Hematopoietic multipotent progenitor cell treated with erythropoietin and hydrocortisone succinate and interleukin-3 and kit ligand, for 8 days (in vitro differentiated cells): Measurements from ENCODE around the gene PAPPA.

Experiments
- DNase-seq: peaks from one replicate; pipeline ENCODE4 v3.0.0-alpha.2; 2015

Gene PAPPA

GRCh38 chr9:116391306-116391900, 237.8 kb downstream of the PAPPA start:
- no peak for DNase-seq

DNA sequence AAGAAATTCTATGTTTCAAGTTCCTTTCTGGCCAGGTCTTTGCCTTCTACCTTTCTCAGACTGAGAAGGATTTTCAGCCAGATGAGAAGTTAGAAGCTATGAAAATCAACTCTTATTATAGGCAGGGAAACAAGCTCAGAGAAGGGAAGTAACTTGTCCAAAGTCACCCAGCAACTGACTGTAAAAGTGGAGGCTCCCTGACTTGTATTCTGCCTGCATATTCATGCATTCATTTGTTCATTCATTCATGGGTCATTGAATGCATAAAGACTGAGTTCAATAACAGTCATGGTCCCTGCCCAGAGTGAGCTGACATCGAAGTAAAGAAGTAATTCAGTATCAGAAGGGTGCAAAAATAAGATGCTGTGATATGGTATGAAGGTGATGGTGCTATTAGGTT, 239.6 kb downstream of the PAPPA start:
- no peak for DNase-seq

DNA sequence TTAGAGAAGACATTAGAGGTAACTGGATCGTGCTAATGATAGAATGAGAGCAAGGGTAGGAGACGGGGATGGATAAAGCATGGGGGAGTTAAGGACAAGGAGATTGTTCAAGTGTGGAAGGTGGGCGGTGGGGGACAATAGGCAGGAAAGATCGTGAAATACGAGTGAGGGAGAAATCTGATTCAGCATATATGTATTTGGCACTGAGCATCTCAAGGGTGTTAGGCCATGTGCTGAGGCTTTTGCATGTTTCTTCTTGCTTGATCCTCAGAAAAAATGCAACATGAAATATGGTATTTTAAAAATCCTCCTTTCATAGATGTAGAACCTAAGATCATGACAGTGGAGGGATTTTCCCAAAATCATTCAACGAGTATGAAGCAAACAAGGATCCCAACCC, 240.5 kb downstream of the PAPPA start:
- no peak for DNase-seq

DNA sequence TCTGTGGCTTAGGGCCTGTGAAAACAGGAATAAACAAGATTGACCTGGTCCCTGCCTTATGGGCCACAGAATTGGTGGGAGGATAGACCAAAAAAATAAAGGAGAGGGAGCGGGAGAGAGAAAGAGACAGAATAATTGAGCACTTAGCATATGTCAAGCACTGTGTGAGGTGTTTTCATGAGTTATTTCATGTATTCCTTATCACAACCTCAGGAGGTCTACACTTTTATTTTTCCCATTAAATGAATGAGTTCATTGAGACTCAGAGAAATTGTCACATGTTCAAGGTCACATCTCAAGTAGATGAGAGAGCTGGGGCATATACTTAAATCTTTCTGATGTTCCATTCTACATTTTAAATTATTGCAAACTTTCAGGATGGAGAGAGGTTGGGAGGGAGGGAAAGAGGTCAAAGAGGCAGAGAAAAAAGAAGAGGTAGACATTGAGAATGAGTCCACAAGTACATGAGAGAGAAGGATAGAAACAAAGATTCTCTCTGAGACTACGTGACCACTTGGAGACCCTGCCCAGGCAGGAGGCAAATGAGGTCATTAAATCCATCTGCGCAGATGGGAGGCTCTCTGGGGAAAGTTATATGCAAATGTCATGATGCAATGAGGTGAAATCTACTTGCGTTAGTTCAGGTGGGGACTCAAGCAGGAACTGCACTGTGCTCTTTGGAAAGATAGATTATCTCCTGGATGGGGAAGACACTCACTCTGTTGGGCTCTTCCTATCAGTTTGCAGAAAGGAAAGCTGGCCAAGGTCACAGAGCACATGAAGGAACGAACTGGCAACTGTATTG, 241.5 kb downstream of the PAPPA start:
- DNase-seq = no peak

DNA sequence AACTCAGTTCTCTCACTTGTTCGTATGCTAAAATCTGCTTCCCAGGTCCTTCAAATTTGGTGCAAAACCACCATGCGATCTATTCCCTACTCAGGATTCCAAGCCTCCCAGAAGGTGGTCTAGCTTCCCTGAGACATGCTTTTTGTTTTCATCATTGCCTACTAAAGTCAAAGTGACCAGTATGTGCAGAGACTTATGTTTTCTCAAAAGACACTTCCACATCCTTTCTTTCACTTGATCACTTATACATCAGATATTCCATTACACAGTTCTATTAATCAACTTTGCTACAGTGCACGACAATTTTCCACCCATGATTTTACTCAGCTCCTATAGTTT, 242.1 kb downstream of the PAPPA start:
- no peak for DNase-seq

DNA sequence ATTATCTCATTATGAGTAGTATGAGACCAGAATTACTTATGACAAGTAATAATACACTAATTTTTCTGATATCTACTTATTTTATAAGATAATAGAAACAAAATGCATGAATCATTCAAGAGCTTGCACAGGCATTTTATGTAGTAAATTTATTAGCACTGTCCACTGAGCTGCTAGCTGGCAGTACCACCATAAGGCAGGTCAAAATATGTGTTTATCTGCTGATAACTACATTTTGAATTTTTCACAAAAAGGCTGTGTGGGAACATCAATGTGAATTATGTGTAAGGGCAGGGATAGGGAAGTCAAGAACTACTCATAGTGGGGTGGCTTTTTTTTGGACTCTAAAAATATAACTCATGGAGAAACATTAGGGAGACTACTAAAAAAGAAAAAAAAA, 249.6 kb downstream of the PAPPA start:
- no peak for DNase-seq

DNA sequence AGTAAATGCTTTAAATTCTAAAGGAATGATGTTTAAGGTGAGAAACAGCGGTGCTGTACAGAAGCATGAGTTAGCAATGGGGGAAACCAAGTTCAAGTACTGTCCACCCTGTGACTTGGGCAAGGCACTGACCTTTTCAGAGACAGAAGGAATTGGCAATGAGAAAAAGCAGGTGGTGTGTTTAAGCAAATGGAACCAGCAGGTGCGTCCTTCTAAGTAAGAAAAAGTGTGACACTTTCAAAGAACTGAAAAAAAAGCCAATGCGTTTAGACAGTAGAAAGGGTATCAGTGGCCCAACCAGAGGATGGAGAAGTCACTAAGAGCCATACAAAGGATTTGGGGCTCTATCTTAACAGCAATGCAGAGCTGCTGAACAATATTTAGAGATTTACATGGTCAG, 250.6 kb downstream of the PAPPA start:
- DNase-seq = no peak

- DNase-seq = no peak
These were observed 251.7 kb downstream of the PAPPA start for GRCh38 chr9:116405321-116405720.

DNA sequence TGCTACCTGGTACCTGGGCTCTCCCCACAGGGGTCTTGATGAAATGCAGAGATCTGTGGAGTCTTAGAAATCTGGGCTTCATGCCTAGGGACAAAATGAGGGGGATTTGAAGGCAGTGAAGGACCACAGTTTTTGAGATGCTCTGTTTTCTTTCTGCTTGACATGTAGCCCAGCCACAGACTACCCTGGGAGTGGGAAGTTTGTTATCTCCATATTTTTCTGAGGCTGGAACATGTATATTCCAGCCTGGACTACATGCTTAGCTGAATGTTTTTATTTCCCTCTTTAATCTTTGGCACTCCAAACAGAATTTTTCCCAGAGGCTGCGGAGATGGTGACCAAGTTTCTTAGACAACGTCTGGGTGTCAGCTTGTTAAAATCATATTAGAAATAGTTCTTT, 252.9 kb downstream of the PAPPA start:
- no peak for DNase-seq

- no peak for DNase-seq
These were observed 255.5 kb downstream of the PAPPA start for GRCh38 chr9:116409129-116409528.

DNA sequence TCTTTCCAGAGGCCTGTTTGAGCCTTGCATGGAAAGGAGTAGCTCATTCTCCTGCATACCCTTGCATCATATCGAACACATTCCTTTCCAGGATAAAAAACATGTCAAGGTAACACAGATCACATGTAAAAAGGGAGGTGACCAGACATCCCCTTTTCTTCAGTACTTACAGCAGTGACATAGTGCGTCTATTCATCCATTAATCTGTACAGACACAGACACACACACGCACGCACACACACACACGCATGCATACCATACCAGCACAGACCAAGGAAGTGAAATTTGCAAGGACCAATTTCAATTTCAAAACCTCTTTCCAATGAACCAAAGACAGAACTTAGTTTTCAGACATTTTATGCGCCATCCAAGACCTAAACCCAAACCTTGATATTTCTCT, 256.0 kb downstream of the PAPPA start:
- DNase-seq = no peak

DNA sequence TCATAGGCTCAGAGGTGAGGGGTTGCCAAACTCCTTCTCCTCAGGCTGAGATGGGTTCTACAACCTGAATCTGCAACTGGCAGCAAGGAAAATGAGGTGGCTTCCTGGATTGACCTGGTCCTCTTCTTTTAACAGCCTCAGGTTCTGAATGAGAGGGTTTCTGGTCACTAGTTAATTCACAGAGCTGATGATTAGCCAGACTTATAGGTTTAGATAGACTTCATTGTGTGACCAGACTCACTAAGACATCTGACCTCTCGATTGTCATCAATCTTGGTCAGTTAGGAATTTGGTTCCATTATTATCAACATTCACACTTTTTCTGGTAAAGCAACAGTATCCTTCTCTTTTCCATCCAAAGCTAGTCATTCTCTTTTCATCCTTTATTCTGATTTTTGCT, 257.9 kb downstream of the PAPPA start:
- DNase-seq = no peak

DNA sequence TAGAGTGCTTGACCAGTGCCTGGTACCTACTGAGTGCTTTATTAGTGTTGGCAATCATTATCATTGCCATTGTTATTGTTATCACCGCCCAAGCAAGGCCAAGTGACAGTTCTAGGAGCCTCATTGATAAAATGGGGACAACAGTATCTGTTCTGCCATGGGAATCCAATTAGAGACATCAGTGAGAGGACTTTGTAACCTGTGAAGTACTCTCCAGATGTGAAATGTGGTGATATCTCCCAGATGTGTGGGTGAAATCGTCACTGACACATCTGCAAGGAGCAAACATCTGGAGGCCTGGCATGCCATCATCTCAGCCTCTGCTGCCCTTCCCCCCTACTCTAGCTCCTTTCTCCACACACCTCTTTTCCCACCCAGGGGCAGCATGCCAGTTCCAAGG, 260.8 kb downstream of the PAPPA start:
- peak; percentile 16 for DNase-seq

DNA sequence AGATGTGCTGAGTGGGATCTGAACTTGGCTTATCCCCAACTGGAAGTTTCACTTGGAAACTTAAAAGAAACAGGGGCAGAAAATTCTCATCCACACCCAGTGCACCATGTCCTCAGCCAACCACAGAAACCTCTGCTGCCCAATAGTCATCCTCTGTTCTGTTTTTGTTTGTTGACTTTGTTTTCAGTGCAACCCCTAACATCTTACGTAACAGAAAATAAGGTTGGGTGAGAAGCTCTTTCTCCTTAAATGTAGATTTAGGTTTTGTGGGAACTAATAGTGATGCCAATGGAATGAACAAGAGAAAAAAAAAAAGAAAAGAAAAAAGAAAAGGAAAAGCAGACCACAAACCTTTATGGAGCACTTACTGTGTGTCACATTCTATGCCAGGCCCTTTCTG, 262.8 kb downstream of the PAPPA start:
- no peak for DNase-seq

DNA sequence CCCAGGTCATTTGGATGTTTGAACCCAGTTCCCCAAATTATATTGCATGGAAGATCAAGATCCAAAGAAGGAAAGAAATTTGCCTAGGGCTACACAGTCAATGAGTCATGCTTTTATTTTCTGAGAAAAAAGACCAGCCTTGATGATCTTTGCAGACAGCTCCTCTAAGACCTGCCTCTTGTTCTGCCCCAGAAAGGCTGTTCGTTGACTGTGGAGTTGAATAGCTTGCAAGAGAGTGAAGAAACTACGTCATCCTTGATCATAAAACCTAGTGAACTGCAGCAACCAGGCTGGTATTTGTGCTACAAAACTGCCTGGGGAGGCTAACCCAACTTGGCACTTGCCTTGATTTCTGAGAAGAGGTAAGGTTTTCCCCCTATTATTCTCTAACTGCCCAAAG, 263.9 kb downstream of the PAPPA start:
- no peak for DNase-seq

DNA sequence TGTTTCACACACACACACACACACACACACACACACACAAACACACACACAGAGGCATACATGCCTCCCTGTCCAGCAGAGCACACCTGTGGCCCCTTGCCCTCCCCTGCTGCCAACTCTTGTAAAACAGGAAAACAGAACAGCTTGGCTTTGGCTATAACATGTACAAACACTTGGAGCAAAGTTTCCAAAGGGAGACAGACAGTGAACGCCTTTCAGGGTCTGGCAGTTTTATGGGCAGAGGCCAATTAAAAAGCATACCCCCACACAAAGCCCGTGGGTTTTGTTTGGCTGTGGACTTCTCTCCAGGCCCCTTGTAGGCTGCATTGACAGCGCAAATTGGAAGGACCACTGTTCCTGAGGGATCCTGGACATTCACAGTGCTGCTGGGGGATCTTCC, 265.6 kb downstream of the PAPPA start:
- no peak for DNase-seq

DNA sequence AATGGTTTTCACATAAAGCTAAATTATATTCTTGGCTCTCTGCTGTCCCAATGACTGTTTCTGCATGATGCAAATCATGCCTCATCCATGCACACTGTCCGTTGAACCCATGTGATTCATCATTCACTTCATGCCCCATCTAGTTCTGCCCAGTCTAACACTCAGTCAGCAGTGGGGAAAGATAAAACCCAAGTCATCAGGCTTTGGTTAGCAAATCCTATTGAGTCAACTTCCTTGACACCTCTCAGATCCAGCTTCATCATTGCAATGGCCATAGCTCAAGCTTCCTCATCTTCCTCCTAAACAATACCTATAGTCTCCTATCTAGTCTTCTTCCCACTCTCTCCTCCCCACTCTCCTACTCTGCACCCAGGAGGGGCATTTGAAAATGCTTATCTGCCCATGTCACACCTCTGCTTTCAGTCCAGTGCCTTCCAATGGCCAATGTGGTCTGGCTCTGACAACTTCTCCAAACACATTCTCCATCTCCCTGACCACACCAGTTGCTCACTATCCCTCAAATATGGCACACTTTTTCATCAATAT, 267.5 kb downstream of the PAPPA start:
- peak; percentile 24 for DNase-seq

- DNase-seq = peak; percentile 67
These were observed 268.8 kb downstream of the PAPPA start for GRCh38 chr9:116422119-116422979.

DNA sequence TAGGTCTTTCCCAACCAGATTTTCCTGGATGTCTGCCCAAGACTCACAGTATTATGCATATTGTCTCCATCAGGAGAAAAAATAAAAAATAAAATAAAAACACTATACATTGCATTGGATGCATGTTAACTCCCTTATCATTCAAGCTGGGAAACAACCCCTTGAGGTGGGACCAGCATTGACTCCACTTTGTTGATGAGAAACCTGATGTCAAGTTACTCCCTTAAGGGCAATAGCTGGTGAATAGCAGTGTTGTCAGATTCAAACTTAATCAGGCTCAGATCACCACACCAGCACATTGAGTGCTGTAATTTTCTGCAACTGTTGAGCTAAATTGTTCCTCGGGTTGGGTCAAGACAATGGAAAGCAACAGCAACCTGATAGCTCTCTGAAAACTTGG, 269.6 kb downstream of the PAPPA start:
- no peak for DNase-seq

GRCh38 chr9:116425244-116425643, 271.7 kb downstream of the PAPPA start:
- DNase-seq = no peak

DNA sequence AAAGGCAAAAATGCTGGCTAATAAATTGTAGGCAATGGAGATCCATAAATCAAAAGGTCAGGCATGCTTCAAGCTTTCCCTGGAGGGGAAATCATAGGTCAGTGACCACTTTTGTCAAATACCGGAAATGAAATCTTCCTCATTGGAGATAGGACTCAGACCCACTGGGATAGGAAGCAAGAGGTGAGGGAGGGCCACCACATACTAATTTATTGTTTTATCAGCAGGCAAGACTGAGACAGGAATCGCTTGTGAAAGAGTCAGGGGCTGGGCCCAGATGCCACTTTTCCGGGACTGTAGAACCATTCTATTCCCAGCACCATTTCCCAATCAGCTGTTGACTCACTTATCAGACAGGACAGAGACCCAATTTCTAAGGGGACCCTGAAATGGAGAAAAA, 277.3 kb downstream of the PAPPA start:
- no peak for DNase-seq

DNA sequence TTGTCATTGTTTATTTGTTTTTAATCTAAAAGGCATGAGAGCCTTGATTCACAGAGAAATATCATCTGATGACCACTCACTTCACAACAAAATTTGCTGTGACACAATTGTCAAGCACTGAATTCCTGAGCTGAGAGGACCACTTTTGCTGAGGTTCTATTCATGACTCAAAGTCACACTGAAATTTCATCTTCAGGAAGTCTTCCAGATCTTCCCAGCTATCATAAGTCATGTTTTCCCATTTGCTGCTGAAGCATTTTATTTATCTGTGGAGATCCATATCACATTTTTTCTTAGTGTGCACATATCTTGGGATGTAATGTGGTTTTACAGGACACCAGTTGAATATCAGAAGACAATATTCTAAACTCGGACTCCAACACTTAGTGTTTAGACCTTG, 278.5 kb downstream of the PAPPA start:
- no peak for DNase-seq

GRCh38 chr9:116434314-116434713, 280.7 kb downstream of the PAPPA start:
- no peak for DNase-seq

DNA sequence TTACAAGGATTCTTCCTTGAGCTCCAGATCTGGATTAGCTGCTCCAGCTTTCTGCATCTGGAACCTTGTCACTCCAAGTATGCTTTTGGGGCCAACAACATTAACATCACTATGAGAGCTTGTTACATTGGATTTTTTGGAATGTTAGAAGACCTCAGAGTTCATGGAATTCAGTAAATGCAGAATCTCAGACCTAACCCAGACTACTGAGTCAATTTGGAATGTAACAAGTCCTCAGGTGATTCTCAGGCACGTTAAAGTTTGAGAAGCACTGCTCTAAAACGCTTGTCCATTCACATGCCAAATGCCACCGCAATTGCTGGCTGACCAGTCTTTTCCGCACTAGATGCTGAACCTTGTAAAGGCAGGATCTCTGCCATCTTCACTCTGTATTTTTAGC, 282.1 kb downstream of the PAPPA start:
- no peak for DNase-seq
